Kidney (tissue), 14 donors: ENCODE results near the gene TTC28. TPM values are rescaled to one million over a fixed set of nuclear protein-coding genes. Genes with fewer than 3 reads are reported as not detected.

Experiments used
- DNase-seq, 5 donors: peaks; one replicate each; pipeline ENCODE4 v3.0.0-alpha.2; 2013 to 2020
- FAIRE-seq: peaks from 2 replicates; lab custom pipeline; 2012; peaks lifted over from hg19 to GRCh38; lab: Jason Lieb, UNC
- H3K27ac ChIP-seq, 2 donors: one replicate each; pipeline ENCODE4 v1.7.0; 2013; ENCODE audit warnings: low read depth in 2 of 2, low read length in 2 of 2, inconsistent platforms in 1 of 2
- H3K27me3 ChIP-seq: one replicate; pipeline ENCODE4 v1.7.1; 2013; ENCODE audit warnings: low read length, inconsistent platforms; ENCODE audit not compliant: control insufficient read depth, insufficient read depth
- H3K36me3 ChIP-seq, 3 donors: one replicate each; pipeline versions ENCODE4 v1.7.0 to v1.7.1; 2013; ENCODE audit warnings: low read length in 3 of 3, control low read depth in 1 of 3, inconsistent platforms in 1 of 3; ENCODE audit not compliant: insufficient read depth in 3 of 3, control insufficient read depth in 2 of 3
- H3K4me1 ChIP-seq, 3 donors: one replicate each; pipeline versions ENCODE4 v1.7.0 to v1.7.1; 2013; ENCODE audit warnings: low read length in 3 of 3, inconsistent platforms in 1 of 3, low read depth in 1 of 3; ENCODE audit not compliant: control insufficient read depth in 2 of 3, insufficient read depth in 2 of 3
- H3K4me3 ChIP-seq, 3 donors: one replicate each; pipeline versions ENCODE4 v1.7.0 to v1.8.1; 2013; ENCODE audit warnings: low read length in 3 of 3, control low read depth in 1 of 3, inconsistent platforms in 1 of 3
- H3K9ac ChIP-seq, 3 donors: one replicate each; pipeline versions ENCODE4 v1.7.0 to v1.7.1; 2013; ENCODE audit warnings: low read length in 3 of 3, control low read depth in 1 of 3, inconsistent platforms in 1 of 3
- H3K9me3 ChIP-seq, 3 donors: one replicate each; pipeline versions ENCODE4 v1.7.0 to v1.7.1; 2013; ENCODE audit warnings: low read length in 3 of 3, control low read depth in 1 of 3, inconsistent platforms in 1 of 3; ENCODE audit not compliant: control insufficient read depth in 2 of 3, insufficient read depth in 1 of 3
- intact Hi-C: fragments of 100-400 bp; cut with DNase I; formaldehyde crosslinking; loops from one replicate; pipeline ENCODE4 v1.11.1; 2022
- polyA plus RNA-seq: library from polyadenylated mRNA; stranded (reverse); fragments of 350-450 nt; fragmentation: Illumina TruSeq; extraction: RNeasy Lipid Tissue Mini Kit (QIAGEN cat#74804); gene quantifications from one replicate; pipeline ENCODE4 v1.2.3, GENCODE V29; 2014; ENCODE audit warnings: low read depth, low replicate concordance; ENCODE audit not compliant: insufficient read depth
- total RNA-seq: library from RNA; stranded (reverse); fragmentation: NEBNext Ultra II Directional; extraction: Animal tissue kit (Norgen Biotek cat#: 25700); gene quantifications from one replicate; pipeline ENCODE4 v1.2.1, GENCODE V29; 2021
- TF ChIP-seq, protein P1 (sequence below): IDR thresholded peaks from 3 replicates; pipeline ENCODE4 v1.5.1; 2012; ENCODE audit warnings: mild to moderate bottlenecking, moderate library complexity, borderline replicate concordance; ENCODE audit not compliant: insufficient read depth; ENCODE audit errors: extremely low read depth
- donor health status: control.
- donor health status: control.
- donor health status: control.
- donor health status: control.
- donor health status: control.
- donor health status: DM: yes; HTN: yes; CAD: no.
- donor health status: Normal renal cell carcinoma (clear cell type).

The TTC28 gene
- total and polyA plus RNA-seq, 2 donors from 2014 or later: 3.5 to 40.2 TPM

DNA sequence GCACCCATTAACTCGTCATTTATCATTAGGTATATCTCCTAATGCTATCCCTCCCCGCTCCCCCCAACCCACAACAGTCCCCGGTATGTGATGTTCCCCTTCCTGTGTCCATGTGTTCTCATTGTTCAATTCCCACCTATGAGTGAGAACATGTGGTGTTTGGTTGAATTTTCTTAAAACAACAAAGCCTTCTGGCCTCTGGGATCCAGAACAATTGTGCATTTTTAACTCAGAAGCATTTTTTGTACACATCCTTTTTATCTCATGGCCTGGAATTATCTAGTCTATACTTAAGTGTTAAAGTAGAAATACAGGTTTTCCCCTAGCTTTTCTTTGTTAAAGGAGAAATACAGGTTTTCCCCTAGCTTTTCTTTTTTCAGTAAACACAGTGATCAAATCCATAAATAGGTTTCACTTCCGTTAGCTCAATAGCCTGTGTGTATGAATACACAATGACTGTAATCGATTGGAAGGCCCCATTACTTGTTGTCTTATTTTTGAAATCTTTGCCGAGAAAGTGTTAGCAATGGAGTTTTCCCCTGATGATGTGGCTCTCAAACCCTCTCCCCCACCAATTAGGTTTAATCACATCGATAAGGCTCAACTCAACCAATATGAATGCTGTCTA lies 635.0 kb downstream of the TTC28 start:
- Histone ChIP-seq H3K27ac (no peak overlapping the region), H3K27me3 (no peaks in the 10 kb centered on the region), H3K9ac (no peak overlapping the region), H3K4me1 (peaks cover 0 to 16% (median 8%) of the 10 kb centered on the region in 3 donors), H3K36me3 (no peaks in the 10 kb centered on the region), H3K4me3 (no peak overlapping the region), H3K9me3 (no peaks in the 10 kb centered on the region)
- FAIRE-seq: no peak
- TF ChIP-seq, protein P1, sequence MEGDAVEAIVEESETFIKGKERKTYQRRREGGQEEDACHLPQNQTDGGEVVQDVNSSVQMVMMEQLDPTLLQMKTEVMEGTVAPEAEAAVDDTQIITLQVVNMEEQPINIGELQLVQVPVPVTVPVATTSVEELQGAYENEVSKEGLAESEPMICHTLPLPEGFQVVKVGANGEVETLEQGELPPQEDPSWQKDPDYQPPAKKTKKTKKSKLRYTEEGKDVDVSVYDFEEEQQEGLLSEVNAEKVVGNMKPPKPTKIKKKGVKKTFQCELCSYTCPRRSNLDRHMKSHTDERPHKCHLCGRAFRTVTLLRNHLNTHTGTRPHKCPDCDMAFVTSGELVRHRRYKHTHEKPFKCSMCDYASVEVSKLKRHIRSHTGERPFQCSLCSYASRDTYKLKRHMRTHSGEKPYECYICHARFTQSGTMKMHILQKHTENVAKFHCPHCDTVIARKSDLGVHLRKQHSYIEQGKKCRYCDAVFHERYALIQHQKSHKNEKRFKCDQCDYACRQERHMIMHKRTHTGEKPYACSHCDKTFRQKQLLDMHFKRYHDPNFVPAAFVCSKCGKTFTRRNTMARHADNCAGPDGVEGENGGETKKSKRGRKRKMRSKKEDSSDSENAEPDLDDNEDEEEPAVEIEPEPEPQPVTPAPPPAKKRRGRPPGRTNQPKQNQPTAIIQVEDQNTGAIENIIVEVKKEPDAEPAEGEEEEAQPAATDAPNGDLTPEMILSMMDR: no peak
- intact Hi-C loops: no loop called here
- DNase-seq: no peak

DNA sequence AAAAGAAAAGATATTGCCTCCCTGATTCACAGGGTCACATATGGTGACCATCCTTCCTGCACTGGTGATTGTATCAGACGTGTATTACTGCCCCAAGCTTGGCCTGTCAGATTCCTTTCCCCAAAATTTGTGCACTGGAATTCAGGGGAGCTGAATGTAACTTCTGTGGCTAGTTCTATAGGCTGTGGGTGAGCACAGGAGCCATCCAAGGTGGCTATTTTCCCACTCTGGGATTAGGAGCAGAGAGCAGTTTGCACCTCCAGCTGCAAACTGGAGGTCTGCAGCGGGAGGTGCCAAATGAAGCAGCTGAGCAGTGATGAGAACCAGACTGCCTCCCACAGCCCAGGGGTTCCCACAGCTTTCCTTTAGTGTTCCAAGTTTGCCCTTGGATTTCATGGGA lies 636.4 kb downstream of the TTC28 start:
- H3K36me3 ChIP-seq: no peaks in the 10 kb centered on the region
- TF ChIP-seq, protein P1: no peak
- H3K4me1 ChIP-seq: peaks cover 0 to 5% (median 2%) of the 10 kb centered on the region in 3 donors
- DNase-seq (no peak), FAIRE-seq (no peak)
- H3K27ac ChIP-seq: no peak overlapping the region
- no peaks in the 10 kb centered on the region for H3K9me3 ChIP-seq
- intact Hi-C loops: no loop called here
- H3K9ac ChIP-seq: no peak overlapping the region
- no peak overlapping the region for H3K4me3 ChIP-seq
- no peaks in the 10 kb centered on the region for H3K27me3 ChIP-seq

DNA sequence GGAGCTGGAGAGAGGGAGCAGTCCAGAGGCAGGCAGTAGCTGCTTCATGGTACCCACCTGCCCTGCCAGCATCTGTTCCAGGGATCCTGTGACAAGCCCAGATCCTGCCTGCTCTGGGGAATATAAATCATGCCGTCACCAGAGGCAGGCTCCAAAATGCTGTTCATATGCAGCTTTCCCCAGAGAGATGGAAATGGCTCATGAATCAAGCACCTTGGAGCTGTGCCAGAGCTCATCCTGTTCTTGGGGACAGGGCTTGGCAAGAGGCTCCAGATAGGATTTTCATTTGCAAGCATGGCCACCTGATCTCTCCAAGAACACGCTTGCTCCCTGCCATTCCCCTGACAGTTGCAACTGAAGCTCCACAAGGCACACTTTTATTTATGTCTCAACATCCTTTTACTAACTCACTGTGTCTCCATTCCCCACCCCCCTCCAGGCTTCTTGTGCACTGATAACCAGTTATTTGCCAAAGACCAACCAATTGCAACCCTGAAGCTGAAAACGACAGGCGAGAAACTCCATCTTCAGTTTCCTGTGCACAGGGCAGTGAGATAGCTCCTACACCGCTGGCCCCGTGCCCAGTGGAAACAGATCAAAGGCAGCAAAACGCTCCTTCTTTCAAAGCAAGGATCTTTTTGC lies 644.8 kb downstream of the TTC28 start:
- intact Hi-C loops: no loop called here
- no peak for FAIRE-seq
- peak; percentile 74 to 85 (median 83) for DNase-seq
- Histone ChIP-seq H3K27me3 (no peaks in the 10 kb centered on the region), H3K9me3 (no peaks in the 10 kb centered on the region), H3K9ac (no peak overlapping the region), H3K36me3 (no peaks in the 10 kb centered on the region), H3K4me3 (no peak overlapping the region), H3K27ac (peak overlapping the region; percentile 47 to 76), H3K4me1 (peaks cover 3 to 28% (median 25%) of the 10 kb centered on the region in 3 donors)
- TF ChIP-seq, protein P1: no peak
